DOHH2 (cell line): ENCODE data around the gene E2F2.
A peak's percentile ranks its signal among the peaks of the same experiment; 100 is the strongest.

Experiments
- H3F3A ChIP-seq: fragments of 200-600 bp; sonication (generic), shearing (Covaris generic); 2 replicates; pipeline ENCODE4 v1.6.0; 2016; ENCODE audit warnings: antibody characterized with exemption, mild to moderate bottlenecking; ENCODE audit not compliant: control insufficient read depth, insufficient read depth
- H3K27ac ChIP-seq: fragments of 200-600 bp; sonication (generic); 2 replicates; pipeline ENCODE4 v1.5.1; 2014; ENCODE audit warnings: low read depth, mild to moderate bottlenecking, low read length, moderate library complexity
- H3K27me3 ChIP-seq: fragments of 200-600 bp; sonication (generic); 2 replicates; pipeline ENCODE4 v1.6.1; 2014; ENCODE audit warnings: mild to moderate bottlenecking, low read length, mixed read lengths; ENCODE audit not compliant: control insufficient read depth
- H3K36me3 ChIP-seq: fragments of 200-600 bp; sonication (generic); 2 replicates; pipeline ENCODE4 v1.6.1; 2014; ENCODE audit warnings: mild to moderate bottlenecking, low read length, moderate library complexity, mixed read lengths; ENCODE audit not compliant: control insufficient read depth
- H3K4me1 ChIP-seq: fragments of 200-600 bp; sonication (generic); 2 replicates; pipeline ENCODE4 v1.6.1; 2014; ENCODE audit warnings: mild to moderate bottlenecking, low read length, mixed read lengths; ENCODE audit not compliant: control insufficient read depth
- H3K4me2 ChIP-seq: fragments of 200-600 bp; sonication (generic); 2 replicates; pipeline ENCODE4 v1.6.0; 2014; ENCODE audit warnings: mild to moderate bottlenecking, low read length, moderate library complexity
- H3K4me3 ChIP-seq: fragments of 200-600 bp; sonication (generic); 2 replicates; pipeline ENCODE4 v1.5.1; 2014; ENCODE audit warnings: mild to moderate bottlenecking, low read length, mixed read lengths
- H3K79me2 ChIP-seq: fragments of 200-600 bp; sonication (generic); 2 replicates; pipeline ENCODE4 v1.6.1; 2014; ENCODE audit warnings: mild to moderate bottlenecking, low read length, mixed read lengths; ENCODE audit not compliant: control insufficient read depth
- H3K9me2 ChIP-seq: fragments of 200-600 bp; sonication (generic); replicated peaks from 2 replicates; pipeline ENCODE4 v1.6.1; 2014; ENCODE audit warnings: mild to moderate bottlenecking, low read length, mixed read lengths; ENCODE audit not compliant: control insufficient read depth
- H3K9me3 ChIP-seq: fragments of 200-600 bp; sonication (generic); 2 replicates; pipeline ENCODE4 v1.6.1; 2014; ENCODE audit warnings: antibody characterized with exemption, low read length, mixed read lengths; ENCODE audit not compliant: control insufficient read depth, insufficient read depth
- H4K20me1 ChIP-seq: fragments of 200-600 bp; sonication (generic); 2 replicates; pipeline ENCODE4 v1.6.0; 2014; ENCODE audit warnings: low read depth, mild to moderate bottlenecking, antibody characterized with exemption, low read length, moderate library complexity; ENCODE audit not compliant: control insufficient read depth, insufficient read depth
- EZH2phosphoT487 ChIP-seq: fragments of 200-600 bp; sonication (generic); IDR thresholded peaks from 2 replicates; pipeline ENCODE4 v1.6.1; 2017; ENCODE audit warnings: borderline replicate concordance, mild to moderate bottlenecking, antibody characterized with exemption, low read length, moderate library complexity, mixed read lengths
- TF ChIP-seq, protein P1 (sequence below): fragments of 200-600 bp; sonication (generic); IDR thresholded peaks from one replicate; pipeline ENCODE4 v1.5.1; 2014; ENCODE audit warnings: antibody characterized with exemption, mild to moderate bottlenecking, low read depth, low read length; ENCODE audit not compliant: poor library complexity, severe bottlenecking

The E2F2 gene

DNA sequence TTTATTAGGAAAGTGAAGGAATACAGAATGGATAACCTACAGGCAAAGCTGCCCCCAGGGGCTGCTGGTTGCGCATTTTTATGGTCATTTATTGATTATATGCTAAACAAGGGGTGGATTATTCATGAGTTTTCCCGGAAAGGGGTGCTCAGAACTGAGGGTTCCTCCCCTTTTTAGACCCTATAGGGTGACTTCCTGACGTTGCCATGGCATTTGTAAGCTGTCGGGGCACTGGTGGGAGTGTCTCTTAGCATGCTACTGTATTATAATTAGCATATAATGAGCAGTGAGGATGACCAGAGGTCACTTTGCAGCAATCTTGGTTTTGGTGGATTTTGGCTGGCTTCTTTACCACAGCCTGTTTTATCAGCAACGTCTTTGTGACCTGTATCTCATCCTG, 41.2 kb downstream of the E2F2 start:
- Histone ChIP-seq H3K27me3 (no peaks in the 10 kb centered on the region), H3K27ac (no peak overlapping the region), H3K4me2 (no peak overlapping the region), H3K4me3 (no peak overlapping the region), H3K9me2 (no peaks in the 10 kb centered on the region), H3K4me1 (peaks cover 14% of the 10 kb centered on the region), H3K36me3 (no peaks in the 10 kb centered on the region), H4K20me1 (no peaks in the 10 kb centered on the region), H3K79me2 (no peaks in the 10 kb centered on the region), H3F3A (peaks cover 10% of the 10 kb centered on the region; the same call in 1 of the 2 replicates), H3K9me3 (no peaks in the 10 kb centered on the region)
- no peak for TF ChIP-seq EZH2phosphoT487
- TF ChIP-seq, protein P1, sequence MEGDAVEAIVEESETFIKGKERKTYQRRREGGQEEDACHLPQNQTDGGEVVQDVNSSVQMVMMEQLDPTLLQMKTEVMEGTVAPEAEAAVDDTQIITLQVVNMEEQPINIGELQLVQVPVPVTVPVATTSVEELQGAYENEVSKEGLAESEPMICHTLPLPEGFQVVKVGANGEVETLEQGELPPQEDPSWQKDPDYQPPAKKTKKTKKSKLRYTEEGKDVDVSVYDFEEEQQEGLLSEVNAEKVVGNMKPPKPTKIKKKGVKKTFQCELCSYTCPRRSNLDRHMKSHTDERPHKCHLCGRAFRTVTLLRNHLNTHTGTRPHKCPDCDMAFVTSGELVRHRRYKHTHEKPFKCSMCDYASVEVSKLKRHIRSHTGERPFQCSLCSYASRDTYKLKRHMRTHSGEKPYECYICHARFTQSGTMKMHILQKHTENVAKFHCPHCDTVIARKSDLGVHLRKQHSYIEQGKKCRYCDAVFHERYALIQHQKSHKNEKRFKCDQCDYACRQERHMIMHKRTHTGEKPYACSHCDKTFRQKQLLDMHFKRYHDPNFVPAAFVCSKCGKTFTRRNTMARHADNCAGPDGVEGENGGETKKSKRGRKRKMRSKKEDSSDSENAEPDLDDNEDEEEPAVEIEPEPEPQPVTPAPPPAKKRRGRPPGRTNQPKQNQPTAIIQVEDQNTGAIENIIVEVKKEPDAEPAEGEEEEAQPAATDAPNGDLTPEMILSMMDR, result no peak

DNA sequence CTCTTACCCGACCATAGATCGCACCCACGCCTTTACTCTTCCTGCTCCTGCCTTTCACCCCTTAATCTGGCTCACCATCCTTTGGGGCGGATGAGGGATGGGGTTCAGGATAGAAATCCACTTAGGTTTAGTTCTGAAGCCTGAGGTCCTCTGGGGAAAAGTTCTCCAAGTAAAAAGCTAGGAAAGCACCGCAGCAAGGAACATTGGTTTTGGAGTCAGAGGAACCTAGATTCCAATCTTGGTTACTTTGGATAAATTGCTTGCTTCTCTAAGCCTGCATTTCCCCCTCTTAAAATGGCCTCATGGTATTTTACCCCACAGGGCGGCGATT, 46.1 kb downstream of the E2F2 start:
- peak overlapping the region; percentile 66; the same call in 1 of the 2 replicates for H3K27ac ChIP-seq

GRCh38 chr1:23484253-23485001, 46.6 kb downstream of the E2F2 start:
- no peaks in the 10 kb centered on the region for H3K9me3 ChIP-seq
- no peaks in the 10 kb centered on the region for H3K27me3 ChIP-seq
- peaks cover 3% of the 10 kb centered on the region; the same call in 1 of the 2 replicates for H3K36me3 ChIP-seq
- peak overlapping the region; percentile 66 for H3K27ac ChIP-seq
- H3K4me3 ChIP-seq, result peak overlapping the region; percentile 75
- peaks cover 59% of the 10 kb centered on the region for H3K4me1 ChIP-seq
- TF ChIP-seq EZH2phosphoT487, result no peak
- TF ChIP-seq, protein P1, result no peak
- peaks cover 7% of the 10 kb centered on the region; the same call in 1 of the 2 replicates for H3F3A ChIP-seq
- H3K9me2 ChIP-seq, result no peaks in the 10 kb centered on the region
- H4K20me1 ChIP-seq, result no peaks in the 10 kb centered on the region
- peaks cover 39% of the 10 kb centered on the region for H3K79me2 ChIP-seq
- peak overlapping the region; percentile 85 for H3K4me2 ChIP-seq

More for the DNA sequence above, 46.1 kb downstream of the E2F2 start:
- peaks cover 54% of the 10 kb centered on the region for H3K4me1 ChIP-seq
- peak overlapping the region; percentile 85 for H3K4me2 ChIP-seq
- H3K27me3 ChIP-seq, result no peaks in the 10 kb centered on the region
- peaks cover 34% of the 10 kb centered on the region for H3K79me2 ChIP-seq
- H3K9me2 ChIP-seq, result no peaks in the 10 kb centered on the region
- peaks cover 3% of the 10 kb centered on the region; the same call in 1 of the 2 replicates for H3K36me3 ChIP-seq
- peaks cover 7% of the 10 kb centered on the region; the same call in 1 of the 2 replicates for H3F3A ChIP-seq
- no peak for TF ChIP-seq EZH2phosphoT487
- TF ChIP-seq, protein P1, result no peak
- no peaks in the 10 kb centered on the region for H4K20me1 ChIP-seq
- no peaks in the 10 kb centered on the region for H3K9me3 ChIP-seq
- H3K4me3 ChIP-seq, result peak overlapping the region; percentile 75
